IMR-90 (cell line): ENCODE results near the gene SLC8A1.

ENCODE experiments used
- BHLHE40 ChIP-seq: fragments of 150-350 bp; IDR thresholded peaks from 2 replicates; pipeline ENCODE4 v1.6.1; 2016; ENCODE audit warnings: mild to moderate bottlenecking, low read depth, low read length
- MXI1 ChIP-seq: IDR thresholded peaks from 2 replicates; pipeline ENCODE4 v1.6.1; 2012; ENCODE audit warnings: low read depth, mild to moderate bottlenecking, low read length, moderate library complexity, borderline replicate concordance
- NFE2L2 ChIP-seq: fragments of 150-350 bp; IDR thresholded peaks from 2 replicates; pipeline ENCODE4 v1.6.1; 2016; ENCODE audit warnings: low read depth, mild to moderate bottlenecking, low read length
- POLR2A ChIP-seq: IDR thresholded peaks from 2 replicates; pipeline ENCODE4 v1.6.1; 2012; ENCODE audit warnings: mild to moderate bottlenecking, low read depth, low read length
- RAD21 ChIP-seq: IDR thresholded peaks from 2 replicates; pipeline ENCODE4 v1.6.1; 2012; ENCODE audit warnings: low read length, improper control_type of control experiment
- RCOR1 ChIP-seq: IDR thresholded peaks from 2 replicates; pipeline ENCODE4 v1.6.1; 2012; ENCODE audit warnings: mild to moderate bottlenecking, low read length, improper control_type of control experiment; ENCODE audit not compliant: insufficient replicate concordance
- RFX5 ChIP-seq: IDR thresholded peaks from 2 replicates; pipeline ENCODE4 v1.8.0; 2012; ENCODE audit warnings: low read depth, mild to moderate bottlenecking, low read length, moderate library complexity
- SMC3 ChIP-seq: fragments of 150-350 bp; IDR thresholded peaks from 2 replicates; pipeline ENCODE4 v1.6.1; 2016; ENCODE audit warnings: low read depth, mild to moderate bottlenecking, antibody characterized with exemption, low read length, moderate library complexity
- TF ChIP-seq, protein P1 (sequence below): conservative IDR thresholded peaks from 2 replicates; pipeline ENCODE4 v1.5.1; 2012; ENCODE audit warnings: mild to moderate bottlenecking, low read depth, low read length, improper control_type of control experiment

DNA sequence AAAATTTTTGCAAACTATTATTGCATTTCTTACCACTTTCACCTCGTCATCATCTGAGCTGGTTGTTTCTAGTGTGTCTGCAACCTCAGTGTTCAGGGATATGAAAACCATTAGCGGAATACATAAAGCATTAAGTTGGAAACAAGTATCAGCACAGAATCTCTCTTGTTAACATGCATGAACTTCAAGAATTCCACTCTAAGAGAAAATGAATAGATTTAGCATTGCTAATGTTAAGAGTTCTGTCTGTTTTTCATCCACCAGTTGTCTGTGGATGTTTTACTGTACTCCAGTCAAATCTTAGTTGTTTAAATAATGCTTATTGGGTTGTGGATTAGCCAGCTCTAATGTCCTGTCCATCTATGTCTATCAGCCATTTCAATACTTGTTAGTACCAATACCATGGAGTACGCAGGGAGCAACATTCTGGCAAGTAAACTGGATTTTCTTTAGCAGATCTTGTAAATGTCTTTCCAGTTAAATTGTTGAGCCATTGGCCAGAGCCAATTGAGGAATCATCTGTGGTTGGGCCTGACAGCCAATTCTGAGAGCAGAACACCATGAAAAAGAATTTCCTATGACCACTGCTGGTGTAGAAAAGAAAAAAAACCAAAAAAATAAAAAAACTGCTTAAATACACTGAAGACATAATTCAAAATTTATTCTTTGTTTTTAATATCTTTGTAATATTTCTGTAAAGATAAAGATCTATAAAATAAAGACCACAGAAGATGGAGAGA, 82.5 kb downstream of the SLC8A1 start:
- TF ChIP-seq POLR2A (no peak), RAD21 (no peak), BHLHE40 (no peak), MXI1 (no peak), NFE2L2 (no peak), SMC3 (no peak), RCOR1 (no peak), RFX5 (no peak)
- TF ChIP-seq, protein P1, sequence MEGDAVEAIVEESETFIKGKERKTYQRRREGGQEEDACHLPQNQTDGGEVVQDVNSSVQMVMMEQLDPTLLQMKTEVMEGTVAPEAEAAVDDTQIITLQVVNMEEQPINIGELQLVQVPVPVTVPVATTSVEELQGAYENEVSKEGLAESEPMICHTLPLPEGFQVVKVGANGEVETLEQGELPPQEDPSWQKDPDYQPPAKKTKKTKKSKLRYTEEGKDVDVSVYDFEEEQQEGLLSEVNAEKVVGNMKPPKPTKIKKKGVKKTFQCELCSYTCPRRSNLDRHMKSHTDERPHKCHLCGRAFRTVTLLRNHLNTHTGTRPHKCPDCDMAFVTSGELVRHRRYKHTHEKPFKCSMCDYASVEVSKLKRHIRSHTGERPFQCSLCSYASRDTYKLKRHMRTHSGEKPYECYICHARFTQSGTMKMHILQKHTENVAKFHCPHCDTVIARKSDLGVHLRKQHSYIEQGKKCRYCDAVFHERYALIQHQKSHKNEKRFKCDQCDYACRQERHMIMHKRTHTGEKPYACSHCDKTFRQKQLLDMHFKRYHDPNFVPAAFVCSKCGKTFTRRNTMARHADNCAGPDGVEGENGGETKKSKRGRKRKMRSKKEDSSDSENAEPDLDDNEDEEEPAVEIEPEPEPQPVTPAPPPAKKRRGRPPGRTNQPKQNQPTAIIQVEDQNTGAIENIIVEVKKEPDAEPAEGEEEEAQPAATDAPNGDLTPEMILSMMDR = no peak
